Right lobe of liver (tissue), 6 donors: ENCODE measurements around the gene ATP5MC2. TPM values are rescaled to one million over a fixed set of nuclear protein-coding genes. Genes with fewer than 3 reads are reported as not detected.

Experiments
- ATAC-seq, 4 donors: fragments of 200-7000 bp; cut with Tn5 transposase; one replicate each; pipeline ENCODE4 v1.9.1; 2020; ENCODE audit warnings: mild to moderate bottlenecking in 4 of 4, moderate library complexity in 4 of 4
- DNase-seq, 3 donors: peaks; one replicate each; pipeline ENCODE4 v3.0.0-alpha.2; 2020
- H3K27ac ChIP-seq, 3 donors: fragments of 200-600 bp; one replicate each; pipeline ENCODE4 v1.8.0; 2022
- H3K27me3 ChIP-seq, 2 donors: fragments of 200-600 bp; one replicate each; pipeline ENCODE4 v1.8.0; 2022
- H3K36me3 ChIP-seq, 4 donors: fragments of 200-600 bp; sonication (generic) in 1 of 4; one replicate each; pipeline versions ENCODE4 v1.5.1 to v1.8.0; 2017 to 2022; ENCODE audit warnings: control low read depth in 1 of 4
- H3K4me1 ChIP-seq, 4 donors: fragments of 200-600 bp; sonication (generic) in 1 of 4; one replicate each; pipeline versions ENCODE4 v1.5.1 to v1.8.0; 2017 to 2022; ENCODE audit warnings: control low read depth in 1 of 4
- H3K4me3 ChIP-seq, 3 donors: fragments of 200-600 bp; one replicate each; pipeline ENCODE4 v1.8.0; 2022
- H3K9me3 ChIP-seq, 4 donors: fragments of 200-600 bp; sonication (generic) in 1 of 4; one replicate each; pipeline versions ENCODE4 v1.5.1 to v1.8.0; 2017 to 2022; ENCODE audit warnings: control low read depth in 1 of 4
- POLR2A ChIP-seq: fragments of 450-650 bp; IDR thresholded peaks from one replicate; pipeline ENCODE4 v1.6.1; 2017; ENCODE audit warnings: antibody characterized with exemption, mild to moderate bottlenecking
- WGBS: methylation state at CpG from one replicate; pipeline ENCODE4 v1.1.6; 2018; ENCODE audit warnings: low coverage, low lambda C conversion rate; ENCODE audit not compliant: insufficient coverage; ENCODE audit errors: missing lambda C conversion rate; 5-methylcytosine and 5-hydroxymethylcytosine counted together
- intact Hi-C, 2 donors: fragments of 100-400 bp; cut with DNase I; formaldehyde crosslinking; loops; one replicate each; pipeline versions ENCODE4 v1.11.2 to v1.14.1; 2022
- total RNA-seq, 6 experiments: library from RNA; depleted of rRNA in 2 of 6; stranded (reverse); fragments of >200 nt in 2 of 6; fragmentation: NEBNext Ultra II Directional in 3 of 6; extraction: Animal tissue kit (Norgen Biotek cat#: 25700) in 3 of 6; gene quantifications; one replicate each; pipeline versions ENCODE4 v1.1.0 to v1.2.4, GENCODE V29; 2016 to 2023
- TF ChIP-seq, protein P1 (sequence below), 4 donors: fragments of 200-600 bp in 3 of 4; fragments of 450-650 bp in 1 of 4; IDR thresholded peaks; one replicate each; pipeline versions ENCODE4 v1.5.1 to v1.8.0; 2016 to 2022; ENCODE audit warnings: antibody characterized with exemption in 4 of 4, mild to moderate bottlenecking in 2 of 4
- donor health status: DM: no; HTN: yes; CAD: no.
- donor health status: DM: no; HTN: no; CAD: no.
- donor health status: DM: no; HTN: no; CAD: no.
- donor health status: DM: no; HTN: yes; CAD: no.
- donor health status: DM: no; HTN: yes; CAD: no.

The ATP5MC2 gene
- total RNA-seq, 6 experiments from 2014 or later = 122 to 160 (median 135) TPM

DNA sequence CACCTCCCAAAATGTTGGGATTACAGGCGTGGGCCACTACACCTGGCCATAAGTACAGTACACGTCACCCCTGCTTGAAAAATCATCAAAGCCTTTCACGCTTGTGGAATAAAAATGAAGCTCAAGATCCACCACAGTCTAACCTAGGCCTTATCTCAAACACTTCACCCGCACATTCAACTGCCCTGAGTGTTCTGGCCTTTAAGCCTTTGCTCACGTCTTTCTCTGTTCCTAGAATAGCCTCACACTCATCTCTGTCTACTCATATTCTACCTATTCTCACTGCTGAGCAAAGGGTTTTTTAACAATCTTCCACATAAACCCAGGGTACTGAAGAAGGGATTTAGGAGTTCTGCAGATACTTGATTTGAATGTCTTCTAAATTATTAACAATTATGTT, 41.4 kb upstream of the ATP5MC2 start:
- H3K4me1 ChIP-seq = no peaks in the 10 kb centered on the region
- no peaks in the 10 kb centered on the region for H3K27me3 ChIP-seq
- DNase-seq (no peak), ATAC-seq (no peak)
- intact Hi-C loops = no loop called here
- no peaks in the 10 kb centered on the region for H3K9me3 ChIP-seq
- no peak overlapping the region for H3K4me3 ChIP-seq
- H3K27ac ChIP-seq = no peak overlapping the region
- peaks cover 8 to 81% (median 30%) of the 10 kb centered on the region in 4 donors for H3K36me3 ChIP-seq
- 95% methylated on average over 5 of the region's 5 CpGs for WGBS
- TF ChIP-seq POLR2A = no peak
- TF ChIP-seq, protein P1, sequence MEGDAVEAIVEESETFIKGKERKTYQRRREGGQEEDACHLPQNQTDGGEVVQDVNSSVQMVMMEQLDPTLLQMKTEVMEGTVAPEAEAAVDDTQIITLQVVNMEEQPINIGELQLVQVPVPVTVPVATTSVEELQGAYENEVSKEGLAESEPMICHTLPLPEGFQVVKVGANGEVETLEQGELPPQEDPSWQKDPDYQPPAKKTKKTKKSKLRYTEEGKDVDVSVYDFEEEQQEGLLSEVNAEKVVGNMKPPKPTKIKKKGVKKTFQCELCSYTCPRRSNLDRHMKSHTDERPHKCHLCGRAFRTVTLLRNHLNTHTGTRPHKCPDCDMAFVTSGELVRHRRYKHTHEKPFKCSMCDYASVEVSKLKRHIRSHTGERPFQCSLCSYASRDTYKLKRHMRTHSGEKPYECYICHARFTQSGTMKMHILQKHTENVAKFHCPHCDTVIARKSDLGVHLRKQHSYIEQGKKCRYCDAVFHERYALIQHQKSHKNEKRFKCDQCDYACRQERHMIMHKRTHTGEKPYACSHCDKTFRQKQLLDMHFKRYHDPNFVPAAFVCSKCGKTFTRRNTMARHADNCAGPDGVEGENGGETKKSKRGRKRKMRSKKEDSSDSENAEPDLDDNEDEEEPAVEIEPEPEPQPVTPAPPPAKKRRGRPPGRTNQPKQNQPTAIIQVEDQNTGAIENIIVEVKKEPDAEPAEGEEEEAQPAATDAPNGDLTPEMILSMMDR (IDR thresholded peaks at IDR 0.05) = no peak

DNA sequence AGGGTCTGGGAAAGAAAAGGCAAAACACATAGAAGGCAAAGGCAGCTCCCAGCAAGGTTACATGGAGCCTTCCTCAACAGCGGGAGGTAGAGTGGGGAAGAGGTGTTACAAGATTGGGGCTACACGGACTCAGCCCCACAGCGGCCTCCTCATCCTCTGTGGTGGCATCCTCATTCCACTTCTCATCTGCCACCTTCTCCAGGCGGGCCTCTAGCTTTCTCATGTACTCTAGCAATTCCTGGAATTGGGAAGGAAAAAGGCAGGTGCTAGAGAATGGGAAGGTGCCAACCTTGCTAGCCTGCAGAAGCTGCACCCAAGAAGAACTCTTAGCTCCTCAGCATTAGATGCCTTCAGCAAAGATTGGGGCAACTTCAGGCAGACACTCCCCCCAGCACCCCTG, 38.1 kb upstream of the ATP5MC2 start:
- no peak overlapping the region for H3K27ac ChIP-seq
- H3K4me3 ChIP-seq = no peak overlapping the region
- intact Hi-C loops = no loop called here
- no peaks in the 10 kb centered on the region for H3K27me3 ChIP-seq
- TF ChIP-seq, protein P1 (IDR thresholded peaks at IDR 0.05) = no peak
- no peak for TF ChIP-seq POLR2A
- ATAC-seq = no peak
- H3K9me3 ChIP-seq = no peaks in the 10 kb centered on the region
- no peaks in the 10 kb centered on the region for H3K4me1 ChIP-seq
- WGBS = 93% methylated on average over 2 of the region's 4 CpGs
- no peak for DNase-seq
- peaks cover 0 to 48% (median 18%) of the 10 kb centered on the region in 4 donors for H3K36me3 ChIP-seq

DNA sequence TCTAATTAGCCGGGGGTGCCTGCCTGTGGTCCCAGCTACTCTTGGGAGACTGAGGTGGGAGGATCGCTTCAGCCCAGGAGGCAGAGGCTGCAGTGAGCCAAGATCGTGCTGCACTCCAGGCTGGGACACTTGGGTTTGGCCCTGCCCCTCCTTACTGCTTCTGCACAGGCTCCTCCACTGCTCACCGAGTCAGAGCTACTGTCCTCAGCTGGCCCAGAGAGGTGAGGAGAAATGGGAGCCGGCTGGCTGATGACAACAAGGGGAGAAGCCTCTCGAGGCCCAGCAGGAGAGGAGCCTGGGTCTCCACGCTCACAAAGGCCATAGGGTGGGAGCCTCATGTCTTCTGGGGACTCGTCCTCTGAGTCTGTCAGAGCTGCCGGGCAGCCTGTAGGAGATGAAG, 37.6 kb upstream of the ATP5MC2 start:
- intact Hi-C loops = no loop called here
- Histone ChIP-seq H3K4me3 (no peak overlapping the region), H3K27me3 (no peaks in the 10 kb centered on the region), H3K9me3 (no peaks in the 10 kb centered on the region), H3K36me3 (peaks cover 0 to 45% (median 17%) of the 10 kb centered on the region in 4 donors), H3K4me1 (no peaks in the 10 kb centered on the region), H3K27ac (no peak overlapping the region)
- WGBS = 94% methylated on average over 3 of the region's 9 CpGs
- ATAC-seq (no peak), DNase-seq (no peak)
- TF ChIP-seq, protein P1 (IDR thresholded peaks at IDR 0.05) = no peak
- no peak for TF ChIP-seq POLR2A

DNA sequence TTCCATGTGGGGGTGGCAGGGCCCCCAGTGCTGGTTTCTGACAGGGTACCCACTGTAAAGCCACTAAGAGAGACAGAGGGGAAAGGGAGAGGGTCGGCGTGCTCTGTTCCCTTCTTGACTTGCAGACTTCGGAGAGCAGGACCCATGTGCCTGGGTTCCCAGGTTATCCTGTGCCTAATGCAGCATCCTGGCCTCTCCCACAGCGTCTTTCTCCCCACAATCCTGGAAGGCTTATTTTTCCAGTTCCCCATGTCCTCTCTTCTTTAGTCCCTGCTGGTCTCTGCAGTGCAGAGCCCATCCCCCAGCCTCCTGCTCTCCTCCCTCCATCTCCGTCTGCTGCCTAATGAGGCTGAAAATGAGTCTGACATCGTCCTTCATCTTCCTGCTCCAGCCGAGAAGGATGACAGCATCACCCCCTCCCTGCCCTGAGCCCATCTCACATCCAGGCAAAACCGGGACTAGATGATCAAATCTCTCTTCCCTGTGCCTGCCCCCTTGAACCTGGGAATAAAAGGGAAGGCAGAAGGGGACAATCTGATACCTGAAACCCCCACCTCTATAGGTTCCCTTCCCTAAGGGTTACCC, 36.3 kb upstream of the ATP5MC2 start:
- no peak for ATAC-seq
- intact Hi-C loops = no loop called here

More for the DNA sequence above, 36.3 kb upstream of the ATP5MC2 start:
- Histone ChIP-seq H3K4me3 (no peak overlapping the region), H3K9me3 (no peaks in the 10 kb centered on the region), H3K27ac (no peak overlapping the region), H3K36me3 (peaks cover 0 to 40% (median 17%) of the 10 kb centered on the region in 4 donors), H3K4me1 (no peaks in the 10 kb centered on the region), H3K27me3 (no peaks in the 10 kb centered on the region)
- no peak for DNase-seq
- TF ChIP-seq, protein P1 (IDR thresholded peaks at IDR 0.05) = no peak
- 78% methylated on average over 4 of the region's 8 CpGs for WGBS
